KMS-11 (cell line): ENCODE measurements around the gene PKDCC.

Experiments
- H2AFZ ChIP-seq: fragments of 200-600 bp; sonication (generic); 2 replicates; pipeline ENCODE4 v1.6.1; 2016; ENCODE audit warnings: antibody characterized with exemption, mixed run types, low read depth
- H3K27ac ChIP-seq: fragments of 200-600 bp; sonication (generic); 2 replicates; pipeline ENCODE4 v1.6.1; 2016; ENCODE audit warnings: mild to moderate bottlenecking, mixed run types
- H3K27me3 ChIP-seq: fragments of 200-600 bp; sonication (generic); 2 replicates; pipeline ENCODE4 v1.6.1; 2017; ENCODE audit warnings: mild to moderate bottlenecking, low read depth, mixed run types, moderate library complexity; ENCODE audit not compliant: insufficient read depth
- H3K36me3 ChIP-seq: fragments of 200-600 bp; sonication (generic); 2 replicates; pipeline ENCODE4 v1.6.1; 2017; ENCODE audit warnings: mild to moderate bottlenecking, mixed run types; ENCODE audit not compliant: insufficient read depth
- H3K4me1 ChIP-seq: fragments of 200-600 bp; sonication (generic); 2 replicates; pipeline ENCODE4 v1.6.1; 2016; ENCODE audit warnings: mild to moderate bottlenecking, low read depth, mixed run types; ENCODE audit not compliant: poor library complexity, severe bottlenecking
- H3K4me2 ChIP-seq: fragments of 200-600 bp; sonication (generic); 2 replicates; pipeline ENCODE4 v1.7.0; 2016; ENCODE audit warnings: mild to moderate bottlenecking, mixed run types
- H3K4me3 ChIP-seq: fragments of 200-600 bp; sonication (generic); IDR thresholded peaks from 2 replicates; pipeline ENCODE4 v1.6.1; 2017; ENCODE audit warnings: low read depth, low read length, mixed read lengths; ENCODE audit not compliant: insufficient read depth
- H3K79me2 ChIP-seq: fragments of 200-600 bp; sonication (generic); 2 replicates; pipeline ENCODE4 v1.6.1; 2016; ENCODE audit warnings: low read depth, mixed run types; ENCODE audit not compliant: insufficient read depth
- H3K9ac ChIP-seq: fragments of 200-600 bp; sonication (generic); 2 replicates; pipeline ENCODE4 v1.6.1; 2016; ENCODE audit warnings: mild to moderate bottlenecking, mixed run types
- H4K20me1 ChIP-seq: fragments of 200-600 bp; sonication (generic); 2 replicates; pipeline ENCODE4 v1.6.1; 2016; ENCODE audit warnings: mild to moderate bottlenecking, mixed run types; ENCODE audit not compliant: insufficient read depth
- CTCF ChIP-seq: fragments of 200-600 bp; sonication (generic); conservative IDR thresholded peaks from 2 replicates; pipeline ENCODE4 v1.6.1; 2017; ENCODE audit warnings: low read depth, mild to moderate bottlenecking, antibody characterized with exemption, low read length, moderate library complexity, mixed read lengths

Gene PKDCC

GRCh38 chr2:42069568-42069967 lies 21.7 kb downstream of the PKDCC start:
- no peaks in the 10 kb centered on the region for H4K20me1 ChIP-seq
- no peaks in the 10 kb centered on the region for H3K79me2 ChIP-seq
- no peak overlapping the region for H2AFZ ChIP-seq
- TF ChIP-seq CTCF, result no peak
- H3K4me1 ChIP-seq, result no peaks in the 10 kb centered on the region
- no peak overlapping the region for H3K4me2 ChIP-seq
- no peaks in the 10 kb centered on the region for H3K27me3 ChIP-seq
- H3K4me3 ChIP-seq, result no peak overlapping the region
- H3K36me3 ChIP-seq, result no peaks in the 10 kb centered on the region
- no peak overlapping the region for H3K9ac ChIP-seq
- no peak overlapping the region for H3K27ac ChIP-seq

GRCh38 chr2:42071791-42072190 lies 24.0 kb downstream of the PKDCC start:
- H3K27ac ChIP-seq, result no peak overlapping the region

GRCh38 chr2:42072349-42073118 lies 24.7 kb downstream of the PKDCC start:
- H3K79me2 ChIP-seq, result no peaks in the 10 kb centered on the region
- no peaks in the 10 kb centered on the region for H3K27me3 ChIP-seq
- H3K4me2 ChIP-seq, result no peak overlapping the region
- no peaks in the 10 kb centered on the region for H4K20me1 ChIP-seq
- no peak for TF ChIP-seq CTCF
- H3K9ac ChIP-seq, result no peak overlapping the region
- no peak overlapping the region for H3K27ac ChIP-seq
- no peak overlapping the region for H3K4me3 ChIP-seq
- H3K36me3 ChIP-seq, result no peaks in the 10 kb centered on the region
- H3K4me1 ChIP-seq, result no peaks in the 10 kb centered on the region
- H2AFZ ChIP-seq, result no peak overlapping the region

More at GRCh38 chr2:42071791-42072190, 24.0 kb downstream of the PKDCC start:
- H3K4me1 ChIP-seq, result no peaks in the 10 kb centered on the region
- H2AFZ ChIP-seq, result no peak overlapping the region
- H4K20me1 ChIP-seq, result no peaks in the 10 kb centered on the region
- H3K4me2 ChIP-seq, result no peak overlapping the region
- H3K36me3 ChIP-seq, result no peaks in the 10 kb centered on the region
- no peak overlapping the region for H3K9ac ChIP-seq
- no peaks in the 10 kb centered on the region for H3K79me2 ChIP-seq
- no peaks in the 10 kb centered on the region for H3K27me3 ChIP-seq
- H3K4me3 ChIP-seq, result no peak overlapping the region
- TF ChIP-seq CTCF, result no peak

GRCh38 chr2:42073739-42074503 lies 26.1 kb downstream of the PKDCC start:
- H4K20me1 ChIP-seq, result no peaks in the 10 kb centered on the region
- no peak overlapping the region for H3K4me2 ChIP-seq
- no peak overlapping the region for H3K9ac ChIP-seq
- H2AFZ ChIP-seq, result no peak overlapping the region
- no peaks in the 10 kb centered on the region for H3K79me2 ChIP-seq
- TF ChIP-seq CTCF, result no peak
- H3K4me1 ChIP-seq, result no peaks in the 10 kb centered on the region
- no peaks in the 10 kb centered on the region for H3K27me3 ChIP-seq
- H3K36me3 ChIP-seq, result no peaks in the 10 kb centered on the region
- no peak overlapping the region for H3K27ac ChIP-seq
- H3K4me3 ChIP-seq, result no peak overlapping the region
